Urothelium cell line (cell line): ENCODE results near the gene CD101.

Experiments
- DNase-seq: peaks from one replicate; pipeline ENCODE4 v3.0.0; 2011; ENCODE audit warnings: low spot score, mixed read lengths
- FAIRE-seq: peaks from 2 replicates; lab custom pipeline; 2011; peaks lifted over from hg19 to GRCh38; lab: Jason Lieb, UNC

The CD101 gene

GRCh38 chr1:117013309-117013858, 11.8 kb downstream of the CD101 start:
- no peak for FAIRE-seq
- DNase-seq: no peak

GRCh38 chr1:117014209-117014608, 12.6 kb downstream of the CD101 start:
- DNase-seq (peak; percentile 25), FAIRE-seq (no peak)

GRCh38 chr1:117015724-117016123, 14.2 kb downstream of the CD101 start:
- DNase-seq (no peak), FAIRE-seq (no peak)

- FAIRE-seq (no peak), DNase-seq (no peak)
Observed at GRCh38 chr1:117017062-117017461, 15.5 kb downstream of the CD101 start.

- no peak for FAIRE-seq
- no peak for DNase-seq
Observed at GRCh38 chr1:117017648-117018047, 16.1 kb downstream of the CD101 start.

GRCh38 chr1:117020526-117021156, 19.1 kb downstream of the CD101 start:
- no peak for DNase-seq
- FAIRE-seq: no peak

GRCh38 chr1:117022114-117022513, 20.6 kb downstream of the CD101 start:
- no peak for FAIRE-seq
- DNase-seq: no peak

- FAIRE-seq (no peak), DNase-seq (no peak)
Observed at GRCh38 chr1:117025568-117025967, 24.0 kb downstream of the CD101 start.

- no peak for FAIRE-seq
- no peak for DNase-seq
Observed at GRCh38 chr1:117026361-117026760, 24.8 kb downstream of the CD101 start.

- no peak for FAIRE-seq
- DNase-seq: no peak
Observed at GRCh38 chr1:117029685-117030084, 28.1 kb downstream of the CD101 start.

- DNase-seq (no peak), FAIRE-seq (no peak)
Observed at GRCh38 chr1:117030271-117030877, 28.8 kb downstream of the CD101 start.

- DNase-seq: no peak
- FAIRE-seq: no peak
Observed at GRCh38 chr1:117032266-117032665, 30.7 kb downstream of the CD101 start.

GRCh38 chr1:117032681-117033539, 31.4 kb downstream of the CD101 start:
- DNase-seq (no peak), FAIRE-seq (peak; percentile 63)

- FAIRE-seq: no peak
- no peak for DNase-seq
Observed at GRCh38 chr1:117033772-117034171, 32.2 kb downstream of the CD101 start.

- DNase-seq (no peak), FAIRE-seq (no peak)
Observed at GRCh38 chr1:117034791-117035290, 33.3 kb downstream of the CD101 start.

- DNase-seq: no peak
- no peak for FAIRE-seq
Observed at GRCh38 chr1:117036018-117036461, 34.5 kb downstream of the CD101 start.

GRCh38 chr1:117037802-117038201, 36.2 kb downstream of the CD101 start:
- DNase-seq (no peak), FAIRE-seq (no peak)

GRCh38 chr1:117038236-117038635, 36.7 kb downstream of the CD101 start:
- DNase-seq (no peak), FAIRE-seq (no peak)

- no peak for DNase-seq
Observed at GRCh38 chr1:117044217-117044616, 42.7 kb downstream of the CD101 start.

GRCh38 chr1:117045644-117046043, 44.1 kb downstream of the CD101 start:
- DNase-seq: no peak

More at GRCh38 chr1:117044217-117044616, 42.7 kb downstream of the CD101 start:
- no peak for FAIRE-seq

GRCh38 chr1:117046781-117047180, 45.2 kb downstream of the CD101 start:
- DNase-seq (no peak), FAIRE-seq (no peak)

More at GRCh38 chr1:117045644-117046043, 44.1 kb downstream of the CD101 start:
- no peak for FAIRE-seq
